SU-DHL-6 (cell line): ENCODE data around the gene LHX4.

ENCODE experiments used
- H2AFZ ChIP-seq: fragments of 200-600 bp; sonication (generic); 2 replicates; pipeline ENCODE4 v1.6.1; 2014; ENCODE audit warnings: low read depth, mild to moderate bottlenecking, moderate library complexity, mixed read lengths, antibody characterized with exemption, low read length; ENCODE audit not compliant: severe bottlenecking
- H3F3A ChIP-seq: fragments of 200-600 bp; shearing (Covaris generic); 2 replicates; pipeline ENCODE4 v1.6.0; 2016; ENCODE audit warnings: antibody characterized with exemption, mild to moderate bottlenecking; ENCODE audit not compliant: insufficient read depth
- H3K27ac ChIP-seq: fragments of 200-600 bp; sonication (generic); 2 replicates; pipeline ENCODE4 v1.5.1; 2016; ENCODE audit warnings: low read depth, mild to moderate bottlenecking, low read length, moderate library complexity, mixed read lengths
- H3K27me3 ChIP-seq: fragments of 200-600 bp; sonication (generic), shearing (Covaris generic); 2 replicates; pipeline ENCODE4 v1.6.0; 2014; ENCODE audit warnings: mild to moderate bottlenecking, low read length
- H3K36me3 ChIP-seq: fragments of 200-600 bp; sonication (generic); 2 replicates; pipeline ENCODE4 v1.6.1; 2014; ENCODE audit warnings: mild to moderate bottlenecking, low read length, mixed read lengths
- H3K4me2 ChIP-seq: fragments of 300-600, 200-600 bp; shearing (Covaris generic), sonication (generic); 2 replicates; pipeline ENCODE4 v1.6.0; 2014; ENCODE audit warnings: low read length, low read depth, mild to moderate bottlenecking; ENCODE audit not compliant: poor library complexity, severe bottlenecking
- H3K4me3 ChIP-seq: fragments of 200-600 bp; sonication (generic); 2 replicates; pipeline ENCODE4 v1.5.1; 2014; ENCODE audit warnings: antibody characterized with exemption, low read length, mild to moderate bottlenecking, mixed read lengths; ENCODE audit not compliant: insufficient read depth, poor library complexity, severe bottlenecking
- H3K79me2 ChIP-seq: fragments of 200-600 bp; sonication (generic); 2 replicates; pipeline ENCODE4 v1.6.1; 2014; ENCODE audit warnings: mild to moderate bottlenecking, low read length, moderate library complexity; ENCODE audit not compliant: insufficient read depth
- H3K9ac ChIP-seq: fragments of 200-600 bp; sonication (generic); 2 replicates; pipeline ENCODE4 v1.7.0; 2014; ENCODE audit warnings: mild to moderate bottlenecking, low read length
- H3K9me2 ChIP-seq: fragments of 200-600 bp; sonication (generic); replicated peaks from 2 replicates; pipeline ENCODE4 v1.6.1; 2014; ENCODE audit warnings: low read length; ENCODE audit not compliant: insufficient read depth
- H3K9me3 ChIP-seq: fragments of 200-600 bp; sonication (generic); 2 replicates; pipeline ENCODE4 v1.6.1; 2014; ENCODE audit warnings: low read length, mixed read lengths; ENCODE audit not compliant: insufficient read depth
- H4K20me1 ChIP-seq: fragments of 200-600 bp; sonication (generic); 2 replicates; pipeline ENCODE4 v1.6.1; 2014; ENCODE audit warnings: low read depth, mild to moderate bottlenecking, antibody characterized with exemption, low read length, moderate library complexity, mixed read lengths
- CTCF ChIP-seq: fragments of 200-600 bp; sonication (generic); IDR thresholded peaks from one replicate; pipeline ENCODE4 v1.5.1; 2017; ENCODE audit warnings: antibody characterized with exemption, mild to moderate bottlenecking, low read length, moderate library complexity; ENCODE audit not compliant: insufficient read depth, poor library complexity, severe bottlenecking
- EZH2phosphoT487 ChIP-seq: fragments of 200-600 bp; sonication (generic), shearing (Covaris generic); conservative IDR thresholded peaks from 2 replicates; pipeline ENCODE4 v1.6.1; 2018; ENCODE audit warnings: mild to moderate bottlenecking, antibody characterized with exemption, low read length, moderate library complexity, mixed read lengths

Gene LHX4

GRCh38 chr1:180182643-180183311 is 47.3 kb upstream of the LHX4 start:
- TF ChIP-seq CTCF (no peak), EZH2phosphoT487 (no peak)
- Histone ChIP-seq H3K27me3 (no peaks in the 10 kb centered on the region), H3K4me3 (no peak overlapping the region), H3K9me3 (no peaks in the 10 kb centered on the region), H3K9me2 (no peaks in the 10 kb centered on the region), H4K20me1 (no peaks in the 10 kb centered on the region), H2AFZ (no peak overlapping the region), H3K79me2 (no peaks in the 10 kb centered on the region), H3K4me2 (no peak overlapping the region), H3K9ac (no peak overlapping the region), H3K27ac (no peak overlapping the region), H3F3A (no peaks in the 10 kb centered on the region), H3K36me3 (no peaks in the 10 kb centered on the region)

GRCh38 chr1:180183426-180183825 is 46.6 kb upstream of the LHX4 start:
- Histone ChIP-seq H3K27me3 (no peaks in the 10 kb centered on the region), H3K4me2 (no peak overlapping the region), H4K20me1 (no peaks in the 10 kb centered on the region), H2AFZ (no peak overlapping the region), H3K4me3 (no peak overlapping the region), H3K9me2 (no peaks in the 10 kb centered on the region), H3K27ac (no peak overlapping the region), H3K36me3 (no peaks in the 10 kb centered on the region), H3K79me2 (no peaks in the 10 kb centered on the region), H3K9ac (no peak overlapping the region), H3F3A (no peaks in the 10 kb centered on the region), H3K9me3 (no peaks in the 10 kb centered on the region)
- TF ChIP-seq EZH2phosphoT487 (no peak), CTCF (no peak)

GRCh38 chr1:180184041-180184440 is 46.0 kb upstream of the LHX4 start:
- TF ChIP-seq CTCF: no peak
- no peak for TF ChIP-seq EZH2phosphoT487
- Histone ChIP-seq H3K4me2 (no peak overlapping the region), H3K9me3 (no peaks in the 10 kb centered on the region), H3K36me3 (no peaks in the 10 kb centered on the region), H3K9ac (no peak overlapping the region), H3K79me2 (no peaks in the 10 kb centered on the region), H3K9me2 (no peaks in the 10 kb centered on the region), H3K27ac (no peak overlapping the region), H3F3A (no peaks in the 10 kb centered on the region), H4K20me1 (no peaks in the 10 kb centered on the region), H2AFZ (no peak overlapping the region), H3K4me3 (no peak overlapping the region), H3K27me3 (no peaks in the 10 kb centered on the region)
